A549 (cell line): Measurements from ENCODE around the gene TRIO. TPM values are rescaled to one million over a fixed set of nuclear protein-coding genes. Genes with fewer than 3 reads are reported as not detected.

Source experiments
- ATAC-seq, 2 experiments: fragments of 200-7000 bp in 1 of 2; fragments of >200 bp in 1 of 2; cut with Nextera tagmentation in 1 of 2; cut with Tn5 transposase in 1 of 2; 3 replicates each; pipeline versions ENCODE4 v1.8.0 to v1.9.1; 2018 to 2020; ENCODE audit warnings: mild to moderate bottlenecking in 1 of 2, moderate library complexity in 1 of 2
- CTCF ChIA-PET: fragments of 300-600 bp; sonication (Branson Sonifier 250); formaldehyde crosslinking; extraction: SDS; loops from one replicate; lab custom pipeline; 2021; ENCODE audit warnings: antibody characterized with exemption, inconsistent platforms; lab: Yijun Ruan, JAX
- POLR2A ChIA-PET: fragments of 350-600 bp; formaldehyde crosslinking; extraction: SDS; loops from one replicate; lab custom pipeline; 2021; ENCODE audit warnings: antibody characterized with exemption, inconsistent platforms; lab: Yijun Ruan, JAX
- DNase-seq, 2 experiments: peaks; one replicate each; pipeline versions ENCODE4 v3.0.0 to v3.0.0-alpha.2; 2011 to 2016; ENCODE audit warnings: low read depth in 1 of 2, low spot score in 1 of 2
- FAIRE-seq: peaks from 2 replicates; lab custom pipeline; 2011; peaks lifted over from hg19 to GRCh38; lab: Jason Lieb, UNC
- H3K27ac ChIP-seq, 2 experiments: fragments of >200 bp; sonication (Bioruptor Twin); formaldehyde crosslinking; 3 replicates each; pipeline ENCODE4 v1.5.1; 2016 to 2017
- H3K4me1 ChIP-seq: fragments of >200 bp; sonication (Bioruptor Twin); formaldehyde crosslinking; 3 replicates; pipeline ENCODE4 v1.6.1; 2016
- H3K4me2 ChIP-seq: fragments of >200 bp; sonication (Bioruptor Twin); formaldehyde crosslinking; 3 replicates; pipeline ENCODE4 v1.6.1; 2016
- H3K4me3 ChIP-seq: fragments of >200 bp; sonication (Bioruptor Twin); formaldehyde crosslinking; 3 replicates; pipeline ENCODE4 v1.5.1; 2016
- H3K9me3 ChIP-seq: fragments of >200 bp; sonication (Bioruptor Twin); formaldehyde crosslinking; 3 replicates; pipeline ENCODE4 v1.6.1; 2016
- ATOH8 ChIP-seq: fragments of 250-450 bp; sonication (Bioruptor Pico); IDR thresholded peaks from 2 replicates; pipeline ENCODE4 v1.5.0; 2020; ENCODE audit warnings: low read depth, mild to moderate bottlenecking, moderate library complexity
- BHLHE40 ChIP-seq: IDR thresholded peaks from 2 replicates; pipeline ENCODE4 v1.6.1; 2012; ENCODE audit warnings: low read depth, low read length, inconsistent platforms
- CBX2 ChIP-seq: fragments of 200-600 bp; sonication (generic); IDR thresholded peaks from 2 replicates; pipeline ENCODE4 v1.6.1; 2016; ENCODE audit warnings: low read depth, mild to moderate bottlenecking, borderline replicate concordance
- CHD4 ChIP-seq: fragments of 200-600 bp; sonication (generic); IDR thresholded peaks from 2 replicates; pipeline ENCODE4 v1.6.1; 2016; ENCODE audit warnings: antibody characterized with exemption, mild to moderate bottlenecking, borderline replicate concordance
- EP300 ChIP-seq, 2 experiments: fragments of >200 bp; sonication (Bioruptor Twin); formaldehyde crosslinking; IDR thresholded peaks; 2 replicates in 1 of 2; 3 replicates in 1 of 2; pipeline ENCODE4 v1.6.1; 2016 to 2017
- ESRRA ChIP-seq: fragments of 150-350 bp; IDR thresholded peaks from 2 replicates; pipeline ENCODE4 v1.6.1; 2014; ENCODE audit warnings: mild to moderate bottlenecking, low read length, borderline replicate concordance
- FOSB ChIP-seq: fragments of 250-450 bp; sonication (Bioruptor Pico); IDR thresholded peaks from 2 replicates; pipeline ENCODE4 v1.5.0; 2020; ENCODE audit warnings: mild to moderate bottlenecking, moderate library complexity
- HDAC2 ChIP-seq: fragments of 200-600 bp; sonication (generic); IDR thresholded peaks from 2 replicates; pipeline ENCODE4 v1.6.1; 2016
- HOXB13 ChIP-seq: fragments of 250-450 bp; sonication (Bioruptor Pico); IDR thresholded peaks from 2 replicates; pipeline ENCODE4 v1.5.0; 2020; ENCODE audit warnings: low read depth, mild to moderate bottlenecking, moderate library complexity
- JUN ChIP-seq, 2 experiments: fragments of >200 bp; sonication (Bioruptor Twin); formaldehyde crosslinking; IDR thresholded peaks; 2 replicates in 1 of 2; 3 replicates in 1 of 2; pipeline ENCODE4 v1.6.1; 2016 to 2017
- JUNB ChIP-seq: fragments of >200 bp; sonication (Bioruptor Twin); formaldehyde crosslinking; IDR thresholded peaks from 2 replicates; pipeline ENCODE4 v1.6.1; 2016
- MAFK ChIP-seq: fragments of 450-650 bp; IDR thresholded peaks from 2 replicates; pipeline ENCODE4 v1.6.1; 2014; ENCODE audit not compliant: partially characterized antibody
- NR3C1 ChIP-seq: fragments of >200 bp; sonication (Bioruptor Twin); formaldehyde crosslinking; IDR thresholded peaks from 3 replicates; pipeline ENCODE4 v1.6.1; 2017
- POLR2AphosphoS2 ChIP-seq: conservative IDR thresholded peaks from 2 replicates; pipeline ENCODE4 v1.6.1; 2012; ENCODE audit warnings: low read length, improper control_type of control experiment, inconsistent platforms
- RCOR1 ChIP-seq: fragments of 150-350 bp; IDR thresholded peaks from 2 replicates; pipeline ENCODE4 v1.6.1; 2014; ENCODE audit warnings: antibody characterized with exemption, low read length, low read depth
- SMC3 ChIP-seq: fragments of >200 bp; sonication (Bioruptor Twin); formaldehyde crosslinking; IDR thresholded peaks from 3 replicates; pipeline ENCODE4 v1.6.1; 2018; ENCODE audit warnings: inconsistent platforms
- SREBF2 ChIP-seq: fragments of 450-650 bp; IDR thresholded peaks from 2 replicates; pipeline ENCODE4 v1.6.1; 2014; ENCODE audit warnings: mild to moderate bottlenecking, moderate library complexity
- ZFP36 ChIP-seq: fragments of 450-650 bp; IDR thresholded peaks from 2 replicates; pipeline ENCODE4 v1.6.1; 2014; ENCODE audit warnings: borderline replicate concordance; ENCODE audit not compliant: partially characterized antibody
- WGBS: methylation state at CpG from one replicate; pipeline ENCODE4 v1.1.6; 2017; ENCODE audit errors: missing lambda C conversion rate; 5-methylcytosine and 5-hydroxymethylcytosine counted together
- polyA plus RNA-seq, 4 experiments: library from polyadenylated mRNA; depleted of rRNA in 3 of 4; stranded (reverse); fragments of >200 nt; fragmentation: RNase III in 1 of 4; extraction: RNeasy Plus Mini Kit Qiagen cat#74134 plus additional on column Dnase treatment in 1 of 4; gene quantifications; 2 replicates in 3 of 4; 3 replicates in 1 of 4; pipeline ENCODE4 v1.2.3, GENCODE V29; 2011 to 2017
- TF ChIP-seq, protein P1 (sequence below): fragments of >200 bp; sonication (Bioruptor Twin); formaldehyde crosslinking; IDR thresholded peaks from 3 replicates; pipeline ENCODE4 v1.5.1; 2016
- TF ChIP-seq, protein P2 (sequence below): fragments of 200-600 bp; sonication (generic); IDR thresholded peaks from 2 replicates; pipeline ENCODE4 v1.6.1; 2016; ENCODE audit warnings: antibody characterized with exemption, mild to moderate bottlenecking, moderate library complexity

Gene TRIO
- polyA plus RNA-seq, 2 of the 4 experiments (the other 2 are of a cell fraction): 47.5 to 79.0 TPM

DNA sequence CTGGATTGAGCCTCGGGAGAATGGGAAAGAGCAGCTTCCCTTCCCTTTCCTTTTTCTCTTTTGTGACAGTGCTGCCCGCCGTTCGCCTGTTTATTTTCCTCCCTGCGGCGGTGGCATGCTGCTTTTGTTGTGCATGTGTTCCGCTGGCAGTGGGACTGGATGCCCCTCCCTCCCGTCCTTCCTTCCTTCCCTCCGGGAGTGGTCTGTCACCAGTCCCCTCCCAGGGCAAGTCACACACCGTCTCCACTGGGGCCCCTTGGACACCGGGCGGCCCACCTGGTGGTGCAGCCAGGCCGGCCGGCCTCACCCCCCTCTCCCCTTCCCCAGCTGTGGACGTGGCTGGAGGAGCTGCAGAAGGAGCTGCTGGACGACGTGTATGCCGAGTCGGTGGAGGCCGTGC lies 214.7 kb downstream of the TRIO start:
- Histone ChIP-seq H3K9me3 (no peaks in the 10 kb centered on the region), H3K27ac (no peak overlapping the region), H3K4me1 (no peaks in the 10 kb centered on the region), H3K4me2 (no peak overlapping the region), H3K4me3 (no peak overlapping the region)
- DNase-seq: no peak
- POLR2A ChIA-PET: no interaction called here
- CTCF ChIA-PET: interaction anchor here (0.8 to 3.3 kb wide), 5 partner anchors 12 to 380 kb away, joined by 3 to 11 read pairs (median 3); no protein-coding TSS in a partner anchor
- no peak for ATAC-seq
- no peak for FAIRE-seq
- TF ChIP-seq JUN (IDR thresholded peaks at IDR 0.05): no peak
- TF ChIP-seq BHLHE40: no peak
- TF ChIP-seq HDAC2: no peak
- TF ChIP-seq SREBF2: no peak
- TF ChIP-seq ESRRA: no peak
- no peak for TF ChIP-seq ZFP36
- TF ChIP-seq CHD4: no peak
- no peak for TF ChIP-seq MAFK
- no peak for TF ChIP-seq CBX2
- no peak for TF ChIP-seq EP300 (IDR thresholded peaks at IDR 0.05)
- TF ChIP-seq RCOR1: no peak
- TF ChIP-seq NR3C1: no peak
- no peak for TF ChIP-seq SMC3
- 85% methylated on average over 7 of the region's 20 CpGs for WGBS

- CTCF ChIA-PET: interaction anchor here (1.1 to 3.3 kb wide), 2 partner anchors 290 to 381 kb away, joined by 3 to 11 read pairs; no protein-coding TSS in a partner anchor
- POLR2A ChIA-PET: no interaction called here
- FAIRE-seq: no peak
- Histone ChIP-seq H3K27ac (no peak overlapping the region), H3K4me3 (no peak overlapping the region), H3K4me2 (no peak overlapping the region), H3K9me3 (no peaks in the 10 kb centered on the region), H3K4me1 (no peaks in the 10 kb centered on the region)
- TF ChIP-seq HOXB13 (no peak), HDAC2 (no peak), FOSB (CRISPR knock-in tag) (no peak), JUNB (no peak), POLR2AphosphoS2 (no peak)
- TF ChIP-seq, protein P1, sequence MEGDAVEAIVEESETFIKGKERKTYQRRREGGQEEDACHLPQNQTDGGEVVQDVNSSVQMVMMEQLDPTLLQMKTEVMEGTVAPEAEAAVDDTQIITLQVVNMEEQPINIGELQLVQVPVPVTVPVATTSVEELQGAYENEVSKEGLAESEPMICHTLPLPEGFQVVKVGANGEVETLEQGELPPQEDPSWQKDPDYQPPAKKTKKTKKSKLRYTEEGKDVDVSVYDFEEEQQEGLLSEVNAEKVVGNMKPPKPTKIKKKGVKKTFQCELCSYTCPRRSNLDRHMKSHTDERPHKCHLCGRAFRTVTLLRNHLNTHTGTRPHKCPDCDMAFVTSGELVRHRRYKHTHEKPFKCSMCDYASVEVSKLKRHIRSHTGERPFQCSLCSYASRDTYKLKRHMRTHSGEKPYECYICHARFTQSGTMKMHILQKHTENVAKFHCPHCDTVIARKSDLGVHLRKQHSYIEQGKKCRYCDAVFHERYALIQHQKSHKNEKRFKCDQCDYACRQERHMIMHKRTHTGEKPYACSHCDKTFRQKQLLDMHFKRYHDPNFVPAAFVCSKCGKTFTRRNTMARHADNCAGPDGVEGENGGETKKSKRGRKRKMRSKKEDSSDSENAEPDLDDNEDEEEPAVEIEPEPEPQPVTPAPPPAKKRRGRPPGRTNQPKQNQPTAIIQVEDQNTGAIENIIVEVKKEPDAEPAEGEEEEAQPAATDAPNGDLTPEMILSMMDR: no peak
- ATAC-seq: no peak
- WGBS: 82% methylated on average over 7 of the region's 7 CpGs
- no peak for DNase-seq
Observed at GRCh38 chr5:14358536-14358935, 215.4 kb downstream of the TRIO start.

GRCh38 chr5:14359069-14360043 lies 216.2 kb downstream of the TRIO start:
- H3K27ac ChIP-seq: no peak overlapping the region
- no peak overlapping the region for H3K4me3 ChIP-seq
- peak in 1 of 2 experiments; percentile 11; a peak in 2 of 6 replicates for ATAC-seq
- no peak for DNase-seq
- H3K9me3 ChIP-seq: no peaks in the 10 kb centered on the region
- ChIA-PET CTCF (interaction anchor here (1.1 to 3.3 kb wide), 5 partner anchors 8 to 289 kb away, joined by 3 to 11 read pairs (median 3); no protein-coding TSS in a partner anchor), POLR2A (no interaction called here)
- no peak for FAIRE-seq
- H3K4me2 ChIP-seq: no peak overlapping the region
- TF ChIP-seq ATOH8 (CRISPR knock-in tag): no peak
- TF ChIP-seq, protein P2, sequence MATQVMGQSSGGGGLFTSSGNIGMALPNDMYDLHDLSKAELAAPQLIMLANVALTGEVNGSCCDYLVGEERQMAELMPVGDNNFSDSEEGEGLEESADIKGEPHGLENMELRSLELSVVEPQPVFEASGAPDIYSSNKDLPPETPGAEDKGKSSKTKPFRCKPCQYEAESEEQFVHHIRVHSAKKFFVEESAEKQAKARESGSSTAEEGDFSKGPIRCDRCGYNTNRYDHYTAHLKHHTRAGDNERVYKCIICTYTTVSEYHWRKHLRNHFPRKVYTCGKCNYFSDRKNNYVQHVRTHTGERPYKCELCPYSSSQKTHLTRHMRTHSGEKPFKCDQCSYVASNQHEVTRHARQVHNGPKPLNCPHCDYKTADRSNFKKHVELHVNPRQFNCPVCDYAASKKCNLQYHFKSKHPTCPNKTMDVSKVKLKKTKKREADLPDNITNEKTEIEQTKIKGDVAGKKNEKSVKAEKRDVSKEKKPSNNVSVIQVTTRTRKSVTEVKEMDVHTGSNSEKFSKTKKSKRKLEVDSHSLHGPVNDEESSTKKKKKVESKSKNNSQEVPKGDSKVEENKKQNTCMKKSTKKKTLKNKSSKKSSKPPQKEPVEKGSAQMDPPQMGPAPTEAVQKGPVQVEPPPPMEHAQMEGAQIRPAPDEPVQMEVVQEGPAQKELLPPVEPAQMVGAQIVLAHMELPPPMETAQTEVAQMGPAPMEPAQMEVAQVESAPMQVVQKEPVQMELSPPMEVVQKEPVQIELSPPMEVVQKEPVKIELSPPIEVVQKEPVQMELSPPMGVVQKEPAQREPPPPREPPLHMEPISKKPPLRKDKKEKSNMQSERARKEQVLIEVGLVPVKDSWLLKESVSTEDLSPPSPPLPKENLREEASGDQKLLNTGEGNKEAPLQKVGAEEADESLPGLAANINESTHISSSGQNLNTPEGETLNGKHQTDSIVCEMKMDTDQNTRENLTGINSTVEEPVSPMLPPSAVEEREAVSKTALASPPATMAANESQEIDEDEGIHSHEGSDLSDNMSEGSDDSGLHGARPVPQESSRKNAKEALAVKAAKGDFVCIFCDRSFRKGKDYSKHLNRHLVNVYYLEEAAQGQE: no peak
- no peaks in the 10 kb centered on the region for H3K4me1 ChIP-seq
- 91% methylated on average over 21 of the region's 27 CpGs for WGBS
